ENCODE data around the gene INIP. TPM values are rescaled to one million over a fixed set of nuclear protein-coding genes. Genes with fewer than 3 reads are reported as not detected.

Gene INIP
- total RNA-seq: 10 to 100 TPM; 40.3 to 46.5 TPM

- Mint-ChIP-seq H3K4me1 (peaks cover 28% of the 10 kb centered on the region), H3K9me3 (no peaks in the 10 kb centered on the region), H3K27ac (peak within 1 kb of the TSS; percentile 99), H3K36me3 (ENCODE audit: low read depth) (peaks cover 11% of the 10 kb centered on the region), H3K4me3 (peak within 1 kb of the TSS; percentile 87), H3K27me3 (no peaks in the 10 kb centered on the region)
- peak; percentile 97 for DNase-seq
- CTCF ChIA-PET: interaction anchor here (0.7 to 3.0 kb wide), 4 partner anchors 16 to 45 kb away, joined by 3 to 7 read pairs (median 4); no protein-coding TSS in a partner anchor
- POLR2A ChIA-PET: interaction anchor here (0.5 to 0.7 kb wide), 5 partner anchors 26 to 339 kb away, joined by 3 to 4 read pairs (median 3); partner anchors contain the start of gene HSDL2
These were observed at the start of gene INIP for GRCh38 chr9:112717661-112718331. Gene INIP (minus strand): TSS chr9:112718117. CDS start chr9:112716485, 1,632 bp downstream.

- CTCF ChIA-PET: interaction anchor here (0.6 kb wide), 1 partner anchor 9 kb away, joined by 3 read pairs; no protein-coding TSS in a partner anchor
- no peak overlapping the region for H3K4me3 Mint-ChIP-seq
- peaks cover 7% of the 10 kb centered on the region for H3K9me3 Mint-ChIP-seq
- no peaks in the 10 kb centered on the region for H3K4me1 Mint-ChIP-seq
- H3K36me3 Mint-ChIP-seq (ENCODE audit: low read depth): peaks cover 4% of the 10 kb centered on the region
- H3K27ac Mint-ChIP-seq: no peak overlapping the region
- no peak for DNase-seq
- POLR2A ChIA-PET: no interaction called here
- no peaks in the 10 kb centered on the region for H3K27me3 Mint-ChIP-seq
These were observed 47.4 kb upstream of the INIP start for GRCh38 chr9:112765281-112765680.

GRCh38 chr9:112764837-112765236, 46.9 kb upstream of the INIP start:
- Mint-ChIP-seq H3K4me3 (no peak overlapping the region), H3K9me3 (peaks cover 7% of the 10 kb centered on the region), H3K27me3 (no peaks in the 10 kb centered on the region), H3K27ac (no peak overlapping the region), H3K4me1 (peaks cover 1% of the 10 kb centered on the region), H3K36me3 (ENCODE audit: low read depth) (peaks cover 4% of the 10 kb centered on the region)
- DNase-seq: no peak
- ChIA-PET CTCF (interaction anchor here (2.0 kb wide), 1 partner anchor 8 kb away, joined by 8 read pairs; no protein-coding TSS in a partner anchor), POLR2A (no interaction called here)

GRCh38 chr9:112764344-112764743, 46.4 kb upstream of the INIP start:
- Mint-ChIP-seq H3K27ac (no peak overlapping the region), H3K4me3 (no peak overlapping the region), H3K27me3 (no peaks in the 10 kb centered on the region), H3K36me3 (ENCODE audit: low read depth) (no peaks in the 10 kb centered on the region), H3K4me1 (peaks cover 4% of the 10 kb centered on the region), H3K9me3 (peaks cover 7% of the 10 kb centered on the region)
- no peak for DNase-seq
- POLR2A ChIA-PET: no interaction called here
- CTCF ChIA-PET: interaction anchor here (2.0 kb wide), 1 partner anchor 9 kb away, joined by 8 read pairs; no protein-coding TSS in a partner anchor

- Mint-ChIP-seq H3K4me1 (peaks cover 10% of the 10 kb centered on the region), H3K9me3 (peaks cover 7% of the 10 kb centered on the region), H3K36me3 (ENCODE audit: low read depth) (peaks cover 6% of the 10 kb centered on the region), H3K27ac (no peak overlapping the region), H3K4me3 (no peak overlapping the region), H3K27me3 (no peaks in the 10 kb centered on the region)
- ChIA-PET CTCF (interaction anchor here (0.6 to 2.0 kb wide), 5 partner anchors 10 to 1349 kb away, joined by 3 to 8 read pairs (median 4); partner anchors contain the start of gene INIP), POLR2A (no interaction called here)
- no peak for DNase-seq
These were observed 45.0 kb upstream of the INIP start for GRCh38 chr9:112762726-112763518.

- DNase-seq: no peak
- ChIA-PET CTCF (interaction anchor here (0.9 kb wide), 2 partner anchors 10 to 44 kb away, joined by 4 read pairs; partner anchors contain the start of gene INIP), POLR2A (no interaction called here)
- no peaks in the 10 kb centered on the region for H3K27me3 Mint-ChIP-seq
- peaks cover 8% of the 10 kb centered on the region for H3K36me3 Mint-ChIP-seq (ENCODE audit: low read depth)
- no peak overlapping the region for H3K4me3 Mint-ChIP-seq
- H3K9me3 Mint-ChIP-seq: peaks cover 7% of the 10 kb centered on the region
- H3K4me1 Mint-ChIP-seq: peaks cover 17% of the 10 kb centered on the region
- H3K27ac Mint-ChIP-seq: no peak overlapping the region
These were observed 44.2 kb upstream of the INIP start for GRCh38 chr9:112761912-112762655.

GRCh38 chr9:112760821-112761220, 42.9 kb upstream of the INIP start:
- Mint-ChIP-seq H3K4me3 (no peak overlapping the region), H3K27ac (no peak overlapping the region), H3K36me3 (ENCODE audit: low read depth) (peaks cover 8% of the 10 kb centered on the region), H3K27me3 (no peaks in the 10 kb centered on the region), H3K4me1 (peaks cover 23% of the 10 kb centered on the region), H3K9me3 (no peaks in the 10 kb centered on the region)
- ChIA-PET POLR2A (no interaction called here), CTCF (no interaction called here)
- DNase-seq: no peak

GRCh38 chr9:112757940-112758339, 40.0 kb upstream of the INIP start:
- no peak for DNase-seq
- CTCF ChIA-PET: interaction anchor here (0.5 to 0.6 kb wide), 2 partner anchors 313 to 491 kb away, joined by 3 to 4 read pairs; no protein-coding TSS in a partner anchor
- Mint-ChIP-seq H3K9me3 (no peaks in the 10 kb centered on the region), H3K27me3 (no peaks in the 10 kb centered on the region), H3K36me3 (ENCODE audit: low read depth) (peaks cover 9% of the 10 kb centered on the region), H3K4me3 (no peak overlapping the region), H3K27ac (no peak overlapping the region), H3K4me1 (peaks cover 51% of the 10 kb centered on the region)
- POLR2A ChIA-PET: interaction anchor here (0.6 kb wide), 1 partner anchor 378 kb away, joined by 3 read pairs; no protein-coding TSS in a partner anchor

GRCh38 chr9:112757282-112757883, 39.5 kb upstream of the INIP start:
- Mint-ChIP-seq H3K4me1 (peaks cover 57% of the 10 kb centered on the region), H3K27me3 (no peaks in the 10 kb centered on the region), H3K4me3 (no peak overlapping the region), H3K9me3 (no peaks in the 10 kb centered on the region), H3K27ac (no peak overlapping the region), H3K36me3 (ENCODE audit: low read depth) (peaks cover 9% of the 10 kb centered on the region)
- ChIA-PET CTCF (interaction anchor here (0.5 kb wide), 1 partner anchor 312 kb away, joined by 4 read pairs; no protein-coding TSS in a partner anchor), POLR2A (interaction anchor here (0.6 kb wide), 1 partner anchor 378 kb away, joined by 3 read pairs; no protein-coding TSS in a partner anchor)
- DNase-seq: no peak

- Mint-ChIP-seq H3K27ac (no peak overlapping the region), H3K9me3 (no peaks in the 10 kb centered on the region), H3K36me3 (ENCODE audit: low read depth) (peaks cover 9% of the 10 kb centered on the region), H3K27me3 (no peaks in the 10 kb centered on the region), H3K4me3 (no peak overlapping the region), H3K4me1 (peaks cover 67% of the 10 kb centered on the region)
- POLR2A ChIA-PET: no interaction called here
- DNase-seq: no peak
- CTCF ChIA-PET: no interaction called here
These were observed 37.8 kb upstream of the INIP start for GRCh38 chr9:112755675-112756074.

GRCh38 chr9:112755016-112755427, 37.1 kb upstream of the INIP start:
- CTCF ChIA-PET: no interaction called here
- Mint-ChIP-seq H3K4me1 (peaks cover 71% of the 10 kb centered on the region), H3K27me3 (no peaks in the 10 kb centered on the region), H3K27ac (peak overlapping the region; percentile 76), H3K36me3 (ENCODE audit: low read depth) (peaks cover 9% of the 10 kb centered on the region), H3K4me3 (peak overlapping the region; percentile 26), H3K9me3 (no peaks in the 10 kb centered on the region)
- POLR2A ChIA-PET: no interaction called here
- DNase-seq: no peak

- Mint-ChIP-seq H3K36me3 (ENCODE audit: low read depth) (peaks cover 9% of the 10 kb centered on the region), H3K4me1 (peaks cover 72% of the 10 kb centered on the region), H3K4me3 (peak overlapping the region; percentile 26), H3K27me3 (no peaks in the 10 kb centered on the region), H3K27ac (peak overlapping the region; percentile 76), H3K9me3 (no peaks in the 10 kb centered on the region)
- ChIA-PET POLR2A (no interaction called here), CTCF (interaction anchor here (1.8 kb wide), 1 partner anchor 15 kb away, joined by 3 read pairs; no protein-coding TSS in a partner anchor)
- DNase-seq: peak; percentile 65
These were observed 36.7 kb upstream of the INIP start for GRCh38 chr9:112754578-112754977.

Measured in activated CD4-positive, alpha-beta T cell treated with anti-CD3 and anti-CD28 coated beads, Interleukin-2, amount 10 ng/mL, durations not matched to agents 7 days and 5 days (primary cell).